ENCODE data around the gene SF3B2.

DNA sequence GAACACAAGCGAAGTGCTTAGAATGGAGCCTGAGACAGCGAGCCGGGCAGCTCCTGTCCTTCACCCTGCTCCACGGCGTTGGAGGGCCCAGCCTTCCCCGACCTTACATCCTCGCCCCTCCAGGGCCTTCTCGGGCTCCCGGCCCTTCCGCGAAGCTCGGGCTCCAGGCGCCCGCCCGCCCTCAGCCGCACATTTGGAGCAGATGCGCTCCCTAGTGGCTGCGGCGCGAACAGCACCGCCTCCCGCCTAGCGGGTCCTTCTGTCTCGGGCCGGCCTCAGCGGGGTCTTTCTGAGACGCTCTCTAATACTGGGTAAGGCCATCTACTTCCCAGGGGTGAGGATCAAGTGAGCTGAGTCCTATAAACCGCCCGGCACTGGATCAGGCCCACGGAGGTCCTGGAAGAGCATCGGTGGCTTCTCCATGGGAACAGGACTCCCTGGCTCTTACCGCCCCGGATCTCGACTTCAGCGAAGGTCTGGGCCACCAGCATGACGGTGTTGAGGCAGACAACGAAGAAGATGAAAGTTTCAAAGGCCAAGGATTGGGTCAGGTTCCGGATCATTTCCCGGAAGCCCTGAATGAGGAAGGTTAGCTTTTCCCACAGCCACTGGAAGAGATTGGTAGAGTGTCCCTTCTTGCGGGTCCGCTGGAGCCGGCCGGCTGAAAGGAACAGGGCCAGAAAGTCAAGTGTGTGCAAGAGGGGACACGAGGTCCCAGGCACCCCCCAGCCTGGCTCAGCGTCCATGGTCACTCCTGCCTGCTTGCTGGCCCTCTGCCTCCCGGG lies 29.6 kb upstream of the SF3B2 start:
- TF ChIP-seq RFX5 (IDR thresholded peaks at IDR 0.05) (no peak), BHLHE40 (IDR thresholded peaks at IDR 0.05; ENCODE audit: low read depth, low read length) (no peak)
- TF ChIP-seq, protein P1, sequence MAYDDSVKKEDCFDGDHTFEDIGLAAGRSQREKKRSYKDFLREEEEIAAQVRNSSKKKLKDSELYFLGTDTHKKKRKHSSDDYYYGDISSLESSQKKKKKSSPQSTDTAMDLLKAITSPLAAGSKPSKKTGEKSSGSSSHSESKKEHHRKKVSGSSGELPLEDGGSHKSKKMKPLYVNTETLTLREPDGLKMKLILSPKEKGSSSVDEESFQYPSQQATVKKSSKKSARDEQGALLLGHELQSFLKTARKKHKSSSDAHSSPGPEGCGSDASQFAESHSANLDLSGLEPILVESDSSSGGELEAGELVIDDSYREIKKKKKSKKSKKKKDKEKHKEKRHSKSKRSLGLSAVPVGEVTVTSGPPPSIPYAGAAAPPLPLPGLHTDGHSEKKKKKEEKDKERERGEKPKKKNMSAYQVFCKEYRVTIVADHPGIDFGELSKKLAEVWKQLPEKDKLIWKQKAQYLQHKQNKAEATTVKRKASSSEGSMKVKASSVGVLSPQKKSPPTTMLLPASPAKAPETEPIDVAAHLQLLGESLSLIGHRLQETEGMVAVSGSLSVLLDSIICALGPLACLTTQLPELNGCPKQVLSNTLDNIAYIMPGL (CRISPR knock-in tag; IDR thresholded peaks at IDR 0.05; ENCODE audit: borderline replicate concordance) = no peak
- TF ChIP-seq, protein P2, sequence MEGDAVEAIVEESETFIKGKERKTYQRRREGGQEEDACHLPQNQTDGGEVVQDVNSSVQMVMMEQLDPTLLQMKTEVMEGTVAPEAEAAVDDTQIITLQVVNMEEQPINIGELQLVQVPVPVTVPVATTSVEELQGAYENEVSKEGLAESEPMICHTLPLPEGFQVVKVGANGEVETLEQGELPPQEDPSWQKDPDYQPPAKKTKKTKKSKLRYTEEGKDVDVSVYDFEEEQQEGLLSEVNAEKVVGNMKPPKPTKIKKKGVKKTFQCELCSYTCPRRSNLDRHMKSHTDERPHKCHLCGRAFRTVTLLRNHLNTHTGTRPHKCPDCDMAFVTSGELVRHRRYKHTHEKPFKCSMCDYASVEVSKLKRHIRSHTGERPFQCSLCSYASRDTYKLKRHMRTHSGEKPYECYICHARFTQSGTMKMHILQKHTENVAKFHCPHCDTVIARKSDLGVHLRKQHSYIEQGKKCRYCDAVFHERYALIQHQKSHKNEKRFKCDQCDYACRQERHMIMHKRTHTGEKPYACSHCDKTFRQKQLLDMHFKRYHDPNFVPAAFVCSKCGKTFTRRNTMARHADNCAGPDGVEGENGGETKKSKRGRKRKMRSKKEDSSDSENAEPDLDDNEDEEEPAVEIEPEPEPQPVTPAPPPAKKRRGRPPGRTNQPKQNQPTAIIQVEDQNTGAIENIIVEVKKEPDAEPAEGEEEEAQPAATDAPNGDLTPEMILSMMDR (IDR thresholded peaks at IDR 0.05) = peak; percentile 84

All from A549 (cell line).